ENCODE data around the gene RCC1.
A peak's percentile ranks its signal among the peaks of the same experiment; 100 is the strongest.

DNA sequence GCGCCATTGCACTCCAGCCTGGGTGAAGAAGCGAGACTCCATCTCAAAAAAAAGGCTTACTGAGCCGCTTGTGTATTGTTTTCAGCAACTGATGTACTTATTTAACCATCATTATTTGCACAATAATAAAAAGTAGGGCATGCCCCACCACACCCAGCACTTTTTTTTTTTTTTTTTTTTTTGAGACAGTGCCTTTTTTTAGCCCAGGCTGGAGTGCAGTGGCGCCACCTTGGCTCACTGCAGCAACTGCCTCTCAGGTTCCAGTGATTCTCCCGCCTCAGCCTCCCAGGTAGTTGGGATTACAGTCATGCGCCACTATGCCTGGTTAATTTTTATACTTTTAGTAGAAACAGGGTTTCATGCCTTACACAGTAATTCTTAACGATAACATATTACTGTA, 34.8 kb downstream of the RCC1 start:
- TF ChIP-seq, protein P1, sequence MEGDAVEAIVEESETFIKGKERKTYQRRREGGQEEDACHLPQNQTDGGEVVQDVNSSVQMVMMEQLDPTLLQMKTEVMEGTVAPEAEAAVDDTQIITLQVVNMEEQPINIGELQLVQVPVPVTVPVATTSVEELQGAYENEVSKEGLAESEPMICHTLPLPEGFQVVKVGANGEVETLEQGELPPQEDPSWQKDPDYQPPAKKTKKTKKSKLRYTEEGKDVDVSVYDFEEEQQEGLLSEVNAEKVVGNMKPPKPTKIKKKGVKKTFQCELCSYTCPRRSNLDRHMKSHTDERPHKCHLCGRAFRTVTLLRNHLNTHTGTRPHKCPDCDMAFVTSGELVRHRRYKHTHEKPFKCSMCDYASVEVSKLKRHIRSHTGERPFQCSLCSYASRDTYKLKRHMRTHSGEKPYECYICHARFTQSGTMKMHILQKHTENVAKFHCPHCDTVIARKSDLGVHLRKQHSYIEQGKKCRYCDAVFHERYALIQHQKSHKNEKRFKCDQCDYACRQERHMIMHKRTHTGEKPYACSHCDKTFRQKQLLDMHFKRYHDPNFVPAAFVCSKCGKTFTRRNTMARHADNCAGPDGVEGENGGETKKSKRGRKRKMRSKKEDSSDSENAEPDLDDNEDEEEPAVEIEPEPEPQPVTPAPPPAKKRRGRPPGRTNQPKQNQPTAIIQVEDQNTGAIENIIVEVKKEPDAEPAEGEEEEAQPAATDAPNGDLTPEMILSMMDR (conservative IDR thresholded peaks at IDR 0.05 in 1 of 2, IDR thresholded peaks at IDR 0.05 in 1 of 2; ENCODE audit: low read depth in 1 of 2, low read length in 2 of 2), result peak; percentile 3 to 21
- TF ChIP-seq EZH2 (IDR thresholded peaks at IDR 0.05; ENCODE audit: low read length, missing control alignments), result no peak

Data from fibroblast of lung (primary cell).